Left forelimb (tissue), 1 donor: ENCODE results near the gene MAPK8IP3.
"Not testable (repeated sequence)": the region's sequence is repeated elsewhere in the genome, so short reads cannot be mapped to it uniquely, and the experiment has no call there.

ENCODE experiments used
- DNase-seq: peaks from one replicate; pipeline ENCODE4 v3.0.0-alpha.2; 2018; ENCODE audit warnings: low spot score

MAPK8IP3 gene

DNA sequence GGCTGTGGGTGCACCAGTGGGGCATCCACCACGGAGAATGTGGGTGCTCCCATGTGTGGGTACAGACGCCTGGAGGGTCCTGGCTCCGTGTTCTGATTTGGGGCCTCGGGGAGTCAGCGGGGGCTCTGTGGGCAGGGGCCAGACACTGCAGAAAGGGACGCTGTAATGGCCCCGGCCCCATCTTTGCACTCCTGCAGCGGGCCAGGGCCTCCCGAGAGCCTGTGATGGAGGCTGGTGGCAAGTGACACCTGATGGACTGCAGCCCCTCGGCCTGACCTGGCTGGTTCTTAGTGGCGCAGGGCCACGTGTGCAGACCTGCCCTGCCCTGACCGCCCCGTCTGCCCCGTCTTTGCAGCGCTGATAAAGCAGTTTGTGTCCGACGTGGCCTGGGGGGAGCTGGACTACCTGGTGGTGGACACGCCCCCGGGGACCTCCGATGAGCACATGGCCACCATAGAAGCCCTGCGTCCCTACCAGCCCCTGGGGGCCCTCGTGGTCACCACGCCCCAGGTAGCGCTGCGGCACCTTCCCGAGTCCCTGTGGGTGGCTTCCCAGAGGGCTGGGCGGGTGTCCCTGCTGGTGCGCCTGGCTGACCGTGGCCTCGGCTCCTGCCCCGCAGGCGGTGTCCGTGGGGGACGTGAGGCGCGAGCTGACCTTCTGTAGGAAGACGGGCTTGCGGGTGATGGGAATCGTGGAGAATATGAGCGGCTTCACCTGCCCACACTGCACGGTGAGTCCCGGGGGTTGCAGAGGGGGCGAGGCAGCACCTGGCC lies 81.5 kb downstream of the MAPK8IP3 start:
- no peak for DNase-seq

DNA sequence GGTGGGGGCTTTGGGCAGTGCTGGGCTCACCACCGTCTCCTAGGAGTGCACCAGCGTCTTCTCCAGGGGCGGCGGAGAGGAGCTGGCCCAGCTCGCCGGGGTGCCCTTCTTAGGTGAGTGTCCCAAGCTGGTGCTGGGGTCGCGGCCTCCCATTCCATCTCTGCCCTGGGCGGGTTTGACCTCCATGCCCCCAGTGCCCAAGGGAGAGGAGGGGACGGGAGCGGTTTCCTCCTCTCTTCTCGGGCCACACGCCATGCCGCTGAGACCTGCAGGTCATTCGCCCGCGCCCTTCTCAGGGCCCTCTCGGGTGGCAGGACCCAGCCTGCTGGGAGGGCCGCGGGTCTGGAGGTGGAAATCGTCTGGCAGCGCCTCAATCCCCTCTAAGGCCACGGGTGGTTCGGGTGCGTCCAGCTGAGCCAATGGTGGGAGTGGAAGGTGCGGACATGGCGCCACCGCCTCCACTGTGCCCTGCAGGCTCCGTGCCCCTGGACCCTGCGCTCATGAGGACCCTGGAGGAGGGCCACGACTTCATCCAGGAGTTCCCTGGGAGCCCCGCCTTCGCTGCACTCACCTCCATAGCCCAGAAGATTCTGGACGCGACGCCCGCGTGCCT lies 82.2 kb downstream of the MAPK8IP3 start:
- DNase-seq = peak; percentile 54

DNA sequence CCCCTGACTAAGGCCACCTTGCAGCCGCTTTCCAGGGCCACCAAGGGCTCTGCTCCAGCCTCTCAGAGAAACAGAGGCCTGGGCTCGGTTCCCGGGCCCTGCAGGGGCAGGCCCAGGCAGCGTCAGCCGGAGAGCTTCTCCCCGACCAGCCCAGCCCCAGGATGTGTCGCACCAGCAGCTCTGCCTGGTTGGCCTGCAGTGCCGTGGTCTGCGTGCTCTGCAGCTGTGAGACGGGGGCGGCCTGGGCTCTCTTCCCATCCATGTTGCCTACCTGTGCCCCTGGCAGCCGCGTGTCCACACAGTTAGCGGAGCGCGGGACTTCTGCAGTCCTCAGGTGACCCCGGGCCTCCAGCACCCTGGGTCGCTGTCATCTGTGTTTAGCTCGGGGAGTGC lies 82.7 kb downstream of the MAPK8IP3 start:
- DNase-seq = no peak

DNA sequence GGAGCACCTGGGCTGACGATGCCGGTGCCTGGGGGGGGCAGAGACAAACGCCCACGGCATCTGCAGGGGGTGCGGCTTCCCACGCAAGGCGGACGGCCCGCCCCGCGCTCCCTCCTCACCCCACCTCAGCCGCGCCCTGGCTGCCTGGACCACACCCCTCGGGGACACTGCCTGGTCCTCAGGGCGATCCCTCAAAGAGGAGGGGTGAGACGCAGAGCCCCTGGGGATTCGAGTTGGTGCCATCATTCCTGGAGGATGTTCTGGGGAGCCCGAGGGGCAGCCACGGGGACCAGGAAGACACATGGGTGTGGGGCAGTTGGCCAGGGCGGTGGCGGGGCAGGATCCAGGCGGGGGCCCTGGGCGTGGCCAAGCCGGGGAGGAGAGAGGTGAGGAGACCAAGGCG lies 83.6 kb downstream of the MAPK8IP3 start:
- no peak for DNase-seq

DNA sequence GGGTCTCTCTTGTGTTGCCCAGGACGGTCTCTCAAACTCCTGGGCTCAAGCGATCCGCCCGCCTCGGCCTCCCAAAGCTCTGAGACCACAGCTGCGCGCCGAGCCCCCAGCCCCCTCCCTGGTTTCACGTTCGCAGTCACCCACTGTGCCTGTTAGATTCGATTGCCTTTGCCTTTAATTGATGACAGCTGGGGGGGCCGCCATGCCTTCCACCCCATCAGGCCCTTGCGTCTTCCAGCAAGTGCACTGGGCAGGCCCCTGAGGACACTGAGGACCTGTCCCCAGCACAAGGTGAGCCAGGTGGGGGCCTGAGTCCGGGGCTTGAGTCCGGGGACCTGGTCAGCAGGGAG lies 84.2 kb downstream of the MAPK8IP3 start:
- DNase-seq = no peak

DNA sequence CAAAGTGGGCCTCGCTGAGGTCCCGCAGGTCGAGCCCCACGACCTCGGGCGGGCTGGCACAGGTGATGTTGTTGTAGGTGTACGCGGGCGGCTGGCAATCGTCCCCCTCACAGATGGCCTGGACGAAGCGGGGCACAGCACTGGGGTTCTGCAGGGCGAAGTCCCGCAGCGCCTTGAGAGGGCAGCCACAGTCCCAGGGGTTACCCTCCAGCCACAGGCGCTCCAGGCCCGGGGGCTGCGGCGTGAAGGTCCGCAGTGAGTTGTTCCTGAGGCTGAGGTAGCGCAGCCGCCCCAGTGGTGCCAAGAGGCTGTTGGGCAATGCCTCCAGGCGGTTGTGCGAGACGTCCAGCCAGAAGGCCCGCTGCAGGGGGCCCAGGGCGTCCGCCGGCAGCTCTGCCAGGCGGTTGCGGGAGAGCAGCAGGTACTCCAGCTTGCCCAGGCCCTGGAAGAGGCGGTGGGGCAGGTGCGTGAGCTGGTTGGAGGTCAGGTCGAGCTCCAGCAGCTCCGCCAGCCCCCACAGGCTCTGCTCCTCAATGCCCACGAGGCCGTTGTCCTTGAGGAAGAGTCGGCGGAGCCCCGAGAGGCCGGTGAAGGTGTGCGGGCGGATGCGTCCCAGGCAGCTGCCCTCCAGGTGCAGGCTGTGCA lies 84.7 kb downstream of the MAPK8IP3 start:
- no peak for DNase-seq

DNA sequence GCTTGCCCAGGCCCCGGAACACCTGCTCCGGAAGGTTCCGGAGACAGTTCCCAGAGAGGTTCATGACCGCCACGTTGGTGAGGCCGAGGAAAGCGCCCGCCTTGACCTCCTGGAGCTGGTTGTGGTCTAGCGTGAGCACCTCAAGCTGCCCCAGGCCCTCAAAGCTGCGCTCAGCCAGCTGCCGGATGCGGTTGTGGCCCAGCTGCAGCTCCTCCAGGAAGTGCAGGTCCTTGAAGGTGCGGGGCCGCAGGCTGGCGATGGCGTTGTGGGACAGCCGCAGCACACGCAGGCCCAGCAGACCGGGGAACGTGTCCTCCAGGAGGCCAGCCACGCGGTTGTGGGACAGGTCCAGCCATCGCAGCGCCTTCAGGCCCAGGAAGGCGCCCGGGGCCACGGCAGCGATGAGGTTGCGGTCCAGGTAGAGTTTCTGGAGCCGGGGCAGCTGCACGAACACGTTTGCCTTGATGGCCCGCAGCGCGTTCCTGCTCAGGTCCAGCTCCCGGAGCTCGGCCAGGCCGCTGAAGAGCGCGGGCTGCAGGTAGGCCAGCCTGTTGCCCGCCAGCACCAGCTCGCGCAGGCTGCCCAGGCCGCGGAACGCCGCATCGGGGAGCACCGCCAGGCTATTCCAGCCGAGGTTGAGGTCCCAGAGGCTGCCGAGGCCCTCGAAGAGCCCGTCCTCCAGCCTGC lies 85.4 kb downstream of the MAPK8IP3 start:
- DNase-seq = no peak

DNA sequence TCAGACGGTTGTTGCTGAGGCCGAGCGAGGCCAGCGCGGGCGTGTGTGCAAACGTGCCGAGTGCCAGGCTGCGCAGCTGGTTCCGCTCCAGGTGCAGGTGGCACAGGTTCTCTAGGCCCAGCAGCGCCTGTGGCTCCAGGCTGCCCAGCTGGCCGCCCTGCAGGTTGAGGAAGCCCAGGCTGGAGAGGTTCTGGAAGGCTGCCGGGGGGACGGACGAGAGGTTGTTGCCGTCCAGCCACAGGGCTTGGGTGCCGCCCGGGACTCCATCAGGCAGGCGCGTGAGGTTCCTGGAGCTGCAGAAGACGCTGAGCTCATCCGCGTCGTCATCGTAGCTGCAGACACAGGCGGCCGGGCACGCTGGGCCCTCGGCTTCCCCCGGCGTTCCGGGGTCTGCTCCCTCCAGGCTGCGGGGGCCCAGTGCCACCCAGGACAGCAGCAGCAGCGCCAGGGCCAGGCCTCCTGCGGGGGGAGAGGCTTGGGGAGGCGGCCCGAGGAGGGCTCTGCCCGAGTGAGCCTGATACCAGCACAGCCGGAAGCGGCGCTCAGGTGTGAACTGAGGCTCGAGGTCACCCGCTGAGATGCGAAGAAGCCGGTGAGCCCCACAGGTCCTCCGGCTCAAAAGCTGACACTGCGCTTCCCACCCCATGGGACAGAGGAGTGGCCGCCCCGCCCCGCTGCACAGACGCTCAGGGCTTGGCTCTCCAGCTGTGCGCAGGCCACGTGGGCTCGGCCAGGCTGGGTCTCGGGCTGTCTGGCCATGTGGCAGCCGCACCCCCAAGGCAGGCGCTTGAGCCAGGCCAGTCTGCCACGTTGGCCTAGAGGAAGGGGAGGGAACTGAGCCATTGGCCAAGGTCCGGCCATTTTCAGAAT lies 86.2 kb downstream of the MAPK8IP3 start:
- no peak for DNase-seq

DNA sequence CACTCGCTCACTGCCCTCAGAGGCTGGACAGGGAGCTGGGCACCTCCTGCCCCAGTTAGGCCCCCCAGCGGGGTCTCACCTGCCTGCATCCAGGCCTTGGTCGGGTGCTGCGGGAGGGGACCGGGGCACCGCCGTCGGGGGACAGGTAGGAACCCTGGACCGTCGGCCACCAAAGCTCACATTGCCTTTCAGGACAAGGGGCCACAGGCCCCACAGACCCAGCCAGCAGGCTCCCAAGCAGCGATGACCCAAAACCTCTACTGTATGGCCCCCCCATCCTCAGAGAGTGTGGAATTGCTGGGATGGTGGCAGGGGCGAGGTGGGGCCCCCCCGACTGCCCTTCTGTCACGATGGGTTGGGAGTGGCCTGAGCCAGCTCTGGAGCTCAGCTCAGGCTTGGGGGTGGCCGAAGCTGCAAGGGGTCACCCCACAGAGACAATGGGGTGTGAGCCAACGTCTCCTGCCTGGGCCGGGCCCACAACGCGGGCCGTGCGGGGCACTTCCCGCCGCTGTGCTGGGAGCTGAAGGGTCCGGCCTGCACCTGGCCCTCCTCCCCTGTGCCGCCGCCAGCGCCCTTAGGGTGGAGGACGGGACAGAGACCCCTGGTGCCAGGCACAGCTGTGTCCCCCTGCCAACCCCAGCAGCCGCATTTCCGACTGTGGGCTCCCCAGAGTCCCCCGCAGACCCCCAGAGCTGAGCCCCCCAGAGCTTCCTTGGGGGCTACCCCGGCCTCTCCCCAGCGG lies 87.0 kb downstream of the MAPK8IP3 start:
- no peak for DNase-seq

DNA sequence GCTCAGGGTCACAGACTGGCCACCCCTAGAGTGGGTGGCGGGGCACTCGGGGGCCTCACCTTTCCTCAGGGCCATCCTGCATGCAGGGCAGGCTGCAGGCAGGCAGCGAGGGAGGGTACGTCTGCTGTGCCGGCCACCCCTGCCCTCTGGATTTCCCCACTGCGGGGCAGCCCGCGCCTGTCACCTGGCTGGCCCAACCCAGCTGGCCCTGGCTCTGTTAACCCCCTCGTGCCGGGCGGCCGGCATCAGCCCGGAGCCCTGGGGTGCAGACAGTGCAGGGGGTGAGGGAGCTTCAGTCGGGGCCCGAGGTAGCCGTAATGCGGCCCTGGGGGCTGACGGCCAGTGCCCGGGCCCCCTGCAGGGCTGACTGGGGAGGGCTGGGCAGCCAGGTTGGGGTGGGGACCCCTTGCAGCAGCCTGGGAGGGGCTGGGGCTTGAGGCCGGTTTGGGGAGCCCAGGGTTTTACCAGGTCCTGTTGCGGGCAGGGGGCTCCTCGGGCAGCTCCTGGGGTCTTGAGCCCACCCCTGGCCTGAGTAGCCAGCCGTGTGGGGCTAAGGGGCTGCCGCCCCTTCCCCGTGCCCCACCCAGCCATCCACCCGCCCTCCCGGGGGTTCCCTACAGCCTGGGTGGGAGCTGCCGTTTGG lies 87.7 kb downstream of the MAPK8IP3 start, which contains the start of gene IGFALS:
IGFALS (minus strand) TSS at position 128 of the 643 bp plus-strand sequence; CDS start at position 75, 53 bp downstream.
- no peak for DNase-seq

DNA sequence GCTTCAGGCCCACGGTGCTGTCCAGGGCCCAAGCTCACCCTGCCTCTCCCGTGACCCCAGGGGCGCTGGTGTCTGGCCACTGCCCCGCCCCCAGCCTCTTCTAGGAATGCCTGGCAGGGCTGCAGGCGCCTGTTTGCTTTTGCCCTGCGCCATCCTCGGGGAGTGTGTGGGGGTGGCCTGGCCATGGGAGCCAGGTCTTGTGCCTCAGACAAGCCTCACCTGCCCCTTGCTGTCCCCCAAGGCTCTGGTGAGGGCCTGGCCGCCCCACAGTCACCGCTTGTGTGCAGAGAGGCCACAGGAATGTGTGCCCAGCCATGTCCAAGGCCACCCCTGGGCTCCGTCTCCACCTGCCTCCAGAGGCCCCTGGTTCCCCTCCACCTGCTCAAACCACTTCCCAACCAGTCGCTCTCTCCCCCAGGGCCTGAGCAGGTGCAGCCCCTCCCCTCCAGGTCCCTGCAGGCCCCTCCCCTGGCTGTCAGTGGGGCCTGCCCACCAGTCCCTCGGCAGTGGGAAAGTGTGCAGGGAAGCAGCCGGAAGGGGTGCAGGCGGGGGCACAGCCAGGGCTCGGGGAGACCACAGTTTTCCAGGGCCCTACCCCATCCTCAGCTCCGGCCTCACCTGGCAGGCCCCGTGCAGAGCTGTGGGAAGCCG lies 88.4 kb downstream of the MAPK8IP3 start:
- DNase-seq = no peak

DNA sequence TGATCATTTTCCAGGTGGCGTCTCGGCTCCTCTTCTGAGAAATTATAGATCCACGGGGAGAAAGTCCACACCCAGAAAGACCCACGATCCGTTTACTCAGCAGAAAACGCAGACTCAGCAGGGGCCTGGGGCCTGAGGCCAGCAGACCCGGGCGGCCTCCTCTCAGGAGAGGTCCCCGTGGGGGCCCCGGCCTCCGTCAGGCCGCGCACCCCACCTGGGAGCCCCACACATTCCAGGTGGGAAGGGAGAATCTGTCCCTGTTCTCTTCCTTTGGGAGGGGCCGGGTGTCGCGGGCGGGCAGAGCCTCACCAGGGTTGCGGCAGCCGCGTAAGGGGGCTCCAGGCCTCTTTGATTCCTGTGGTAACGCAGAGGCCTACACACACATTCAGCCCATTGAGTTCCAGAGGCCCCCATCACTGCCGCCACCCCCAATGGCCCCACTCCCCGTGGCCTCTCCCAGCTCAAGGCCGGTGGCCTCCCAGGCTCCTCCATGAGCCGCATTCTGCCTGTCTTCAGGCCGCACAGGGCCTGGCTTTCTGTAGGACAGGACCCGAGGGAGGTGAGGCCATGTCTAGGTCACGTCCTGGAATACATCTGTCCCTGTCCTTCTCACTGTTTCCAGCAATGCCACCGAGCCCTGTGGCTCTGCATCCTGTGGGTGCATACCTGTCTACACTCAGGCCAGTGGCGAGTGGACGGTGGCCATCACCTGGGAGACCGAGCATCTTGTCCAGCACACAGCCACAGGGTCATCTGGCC lies 89.1 kb downstream of the MAPK8IP3 start:
- DNase-seq = no peak

DNA sequence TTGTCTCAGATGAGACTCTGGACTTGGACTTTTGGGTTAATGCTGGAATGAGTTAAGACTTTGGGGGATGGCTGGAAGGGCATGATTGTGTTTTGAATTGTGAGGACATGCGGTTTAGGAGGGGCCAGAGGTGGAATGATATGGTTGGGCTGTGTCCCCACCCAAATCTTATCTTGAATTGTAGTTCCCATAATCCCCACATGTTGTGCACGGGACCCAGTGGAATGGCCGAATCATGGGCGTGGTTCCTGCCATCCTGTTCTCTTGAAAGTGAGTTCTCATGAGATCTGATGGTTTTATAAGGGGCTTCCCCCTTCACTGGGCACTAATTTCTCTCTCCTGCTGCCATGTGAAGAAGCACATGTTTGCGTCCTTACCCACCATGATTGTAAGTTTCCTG lies 93.3 kb downstream of the MAPK8IP3 start:
- DNase-seq = not testable (repeated sequence)

DNA sequence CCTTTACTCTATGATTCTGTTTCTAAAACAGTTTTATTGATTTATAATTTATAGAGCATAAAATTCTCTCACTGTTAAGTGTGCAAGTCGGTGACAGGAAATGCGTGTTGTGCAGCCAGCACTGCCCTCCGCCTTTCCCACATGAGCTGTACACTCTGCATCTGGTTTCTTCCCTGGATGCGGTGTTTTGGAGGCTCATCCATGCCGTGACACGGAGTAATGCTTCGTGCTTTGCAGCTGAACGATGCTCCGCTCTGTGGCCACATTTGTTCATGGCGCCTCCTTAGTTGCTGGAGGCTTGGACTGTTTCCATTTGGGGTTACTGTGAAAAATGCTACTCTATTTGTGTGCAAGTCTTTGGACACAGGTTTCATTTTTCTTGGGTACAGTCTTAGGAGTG lies 94.7 kb downstream of the MAPK8IP3 start:
- no peak for DNase-seq

DNA sequence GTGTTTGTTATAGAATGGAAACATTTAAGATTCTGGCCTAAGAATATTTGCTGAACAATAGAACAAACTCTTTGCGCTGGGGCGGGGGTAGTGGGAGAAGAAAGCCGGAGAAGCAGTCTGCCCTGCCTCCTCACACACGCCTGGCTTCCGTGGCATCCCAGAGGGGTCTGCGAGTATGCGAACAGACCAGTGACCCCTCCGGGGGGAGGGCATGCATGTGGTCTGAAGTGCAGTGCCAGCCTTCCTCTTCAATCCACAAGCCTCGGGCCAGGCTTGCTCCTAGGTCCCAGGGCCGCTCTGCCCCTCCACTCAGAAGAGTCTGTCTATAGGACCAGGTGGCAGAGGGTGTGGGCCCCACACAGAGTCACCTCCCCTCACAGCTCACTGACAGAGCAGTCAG lies 101.6 kb downstream of the MAPK8IP3 start:
- DNase-seq = no peak

DNA sequence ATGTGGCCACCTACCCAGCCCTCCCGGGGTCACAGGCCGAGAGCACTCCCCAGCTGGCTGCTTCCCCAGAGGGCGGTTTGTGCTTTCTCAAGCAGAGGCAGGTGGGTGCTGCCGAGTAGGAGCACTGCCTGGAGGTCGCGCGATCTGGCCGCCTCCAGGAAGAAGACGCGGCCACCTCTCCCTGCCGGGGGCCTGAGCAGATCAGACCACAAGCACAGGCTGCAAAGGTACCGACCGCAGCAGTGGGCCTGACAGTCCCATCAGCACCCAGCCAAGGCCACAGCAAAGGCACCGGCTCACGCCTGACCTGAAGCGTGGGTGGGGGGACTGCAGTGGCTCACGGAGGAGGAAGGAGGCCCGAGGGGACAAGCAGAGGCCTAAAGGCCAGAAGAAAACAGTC lies 102.7 kb downstream of the MAPK8IP3 start:
- DNase-seq = no peak

DNA sequence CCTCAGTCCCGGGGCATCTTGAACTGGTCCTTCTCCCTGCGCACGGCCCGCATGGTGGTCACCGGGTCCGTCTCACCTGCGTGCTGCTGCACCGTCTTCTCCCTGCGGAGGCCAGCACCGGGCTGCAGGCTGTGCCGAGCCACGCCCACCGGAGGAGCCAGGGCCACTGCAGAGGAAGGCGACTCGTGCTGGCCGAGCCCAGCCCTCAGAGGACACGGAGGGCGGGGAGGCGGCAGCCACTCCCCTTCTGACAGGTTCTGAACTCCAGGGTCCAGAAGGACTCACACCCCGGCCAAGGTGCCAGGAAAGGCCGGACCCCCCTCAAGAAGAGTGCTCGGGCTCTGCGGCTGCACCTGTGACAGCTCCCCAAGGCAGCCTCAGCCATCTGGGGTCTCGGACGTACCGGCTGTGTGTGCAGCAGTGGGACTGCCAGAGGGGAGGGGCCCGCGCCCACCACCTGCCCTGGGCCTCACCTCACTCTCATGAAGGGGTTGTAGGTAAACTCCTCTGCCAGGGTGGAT lies 103.3 kb downstream of the MAPK8IP3 start:
- DNase-seq = no peak

DNA sequence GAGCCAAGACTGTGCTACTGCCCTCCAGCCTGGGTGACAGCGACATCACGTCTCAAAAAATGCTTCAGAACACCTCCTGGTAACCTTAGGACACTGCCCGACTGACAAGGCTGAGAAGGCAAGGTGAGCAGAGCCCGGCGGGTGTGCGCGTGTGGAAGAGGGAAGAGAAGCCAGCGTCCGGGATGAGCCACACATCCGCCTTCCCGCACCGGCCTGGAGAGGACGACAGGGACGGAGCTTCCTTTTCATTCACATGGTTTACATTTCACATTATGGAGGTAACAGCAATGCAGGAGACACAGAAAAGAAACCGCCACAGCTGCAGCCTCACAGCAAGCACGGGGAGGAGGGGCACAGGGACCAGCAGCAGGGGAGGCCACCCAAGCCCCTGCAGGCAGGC lies 104.1 kb downstream of the MAPK8IP3 start:
- DNase-seq = no peak

DNA sequence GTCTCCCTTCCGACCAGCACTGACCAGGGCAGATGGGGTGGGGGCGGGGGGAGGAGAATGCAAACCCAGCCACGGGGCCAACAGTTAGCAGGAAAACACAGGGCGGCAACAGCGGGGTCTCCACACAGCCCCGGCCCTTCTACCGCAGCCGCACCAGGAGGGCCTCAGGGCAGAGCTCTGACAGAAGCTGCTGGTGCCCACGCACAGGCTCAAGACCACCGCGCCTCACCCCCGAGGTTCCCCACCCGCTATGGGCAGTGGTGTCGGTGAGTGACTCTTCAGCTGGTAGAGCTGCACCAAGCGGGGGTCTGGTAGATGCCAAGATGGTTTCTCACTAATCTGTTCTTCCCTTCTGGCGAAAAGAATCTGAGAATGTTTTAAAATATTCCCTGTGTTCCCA lies 104.5 kb downstream of the MAPK8IP3 start:
- no peak for DNase-seq
